NCI-H2196 treated with DMSO at 0.1 percent for 48 hours (cell line): ENCODE results near the gene BRMS1L.
"Not testable (repeated sequence)": the region's sequence is repeated elsewhere in the genome, so short reads cannot be mapped to it uniquely, and the experiment has no call there.

Experiments used
- DNase-seq: peaks from one replicate; lab custom pipeline; 2025; ENCODE audit not compliant: unreplicated experiment; lab: John Stamatoyannopoulos, UW

Gene BRMS1L

GRCh38 chr14:35821564-35822411 is 4.3 kb upstream of the BRMS1L start:
- DNase-seq: no peak

- DNase-seq: no peak
These were observed 3.6 kb upstream of the BRMS1L start for GRCh38 chr14:35822501-35822900.

GRCh38 chr14:35824446-35825165 is 1.5 kb upstream of the BRMS1L start:
- not testable (repeated sequence) for DNase-seq

GRCh38 chr14:35825968-35826217 is 245 bp upstream of the BRMS1L start:
- DNase-seq: no peak

- DNase-seq: no peak
These were observed 846 bp downstream of the BRMS1L start for GRCh38 chr14:35826952-35827416.

GRCh38 chr14:35827678-35828472 is 1.7 kb downstream of the BRMS1L start:
- no peak for DNase-seq

- DNase-seq: no peak
These were observed 3.3 kb downstream of the BRMS1L start for GRCh38 chr14:35829449-35829848.

GRCh38 chr14:35835208-35835982 is 9.3 kb downstream of the BRMS1L start:
- no peak for DNase-seq

GRCh38 chr14:35841704-35842103 is 15.6 kb downstream of the BRMS1L start:
- not testable (repeated sequence) for DNase-seq

GRCh38 chr14:35842245-35842644 is 16.1 kb downstream of the BRMS1L start:
- DNase-seq: not testable (repeated sequence)

GRCh38 chr14:35844494-35844893 is 18.4 kb downstream of the BRMS1L start:
- no peak for DNase-seq

- DNase-seq: no peak
These were observed 21.5 kb downstream of the BRMS1L start for GRCh38 chr14:35847636-35848035.

GRCh38 chr14:35849122-35849521 is 23.0 kb downstream of the BRMS1L start:
- no peak for DNase-seq

- no peak for DNase-seq
These were observed 25.7 kb downstream of the BRMS1L start for GRCh38 chr14:35851823-35852222.

- no peak for DNase-seq
These were observed 27.1 kb downstream of the BRMS1L start for GRCh38 chr14:35853225-35853624.

GRCh38 chr14:35854696-35855270 is 28.6 kb downstream of the BRMS1L start:
- no peak for DNase-seq

GRCh38 chr14:35855876-35856481 is 29.8 kb downstream of the BRMS1L start:
- DNase-seq: no peak

GRCh38 chr14:35858521-35859209 is 32.5 kb downstream of the BRMS1L start:
- no peak for DNase-seq

GRCh38 chr14:35861204-35861868 is 35.2 kb downstream of the BRMS1L start:
- no peak for DNase-seq
